ENCODE results near the gene GSTA4.

GSTA4 gene

GRCh38 chr6:52929321-52930164 is 65.5 kb downstream of the GSTA4 start:
- DNase-seq (ENCODE audit: insufficient read length, low spot score) = no peak
- FAIRE-seq = no peak

All from GM19239 (cell line).